ENCODE measurements around the gene NVL.

Gene NVL

GRCh38 chr1:224339442-224340033 lies 9.6 kb upstream of the NVL start:
- POLR2A ChIA-PET = interaction anchor here (1.7 kb wide), 1 partner anchor 9 kb away, joined by 5 read pairs; the partner anchor contains the start of gene NVL
- no peaks in the 10 kb centered on the region for H3K36me3 ChIP-seq (ENCODE audit: control insufficient read depth in 2 of 2, insufficient read depth in 1 of 2, low read length in 2 of 2)
- CTCF ChIA-PET = no interaction called here
- no peak overlapping the region for H3K4me3 ChIP-seq (ENCODE audit: low read depth, low read length)
- TF ChIP-seq ZNF221 (tag by site-specific recombination; IDR thresholded peaks at IDR 0.05; ENCODE audit: borderline replicate concordance) = no peak
- no peak for TF ChIP-seq BCL11B (tag by site-specific recombination; IDR thresholded peaks at IDR 0.05; ENCODE audit: low read depth)
- TF ChIP-seq RBAK (tag by site-specific recombination; IDR thresholded peaks at IDR 0.05) = no peak
- TF ChIP-seq PRDM2 (tag by site-specific recombination; IDR thresholded peaks at IDR 0.05; ENCODE audit: borderline replicate concordance) = no peak
- TF ChIP-seq ZNF335 (tag by site-specific recombination; conservative IDR thresholded peaks at IDR 0.05) = no peak
- no peak for TF ChIP-seq ZNF544 (tag by site-specific recombination; IDR thresholded peaks at IDR 0.05)
- TF ChIP-seq ZNF843 (tag by site-specific recombination; IDR thresholded peaks at IDR 0.05) = no peak
- no peak for TF ChIP-seq ZNF214 (tag by site-specific recombination; IDR thresholded peaks at IDR 0.05; ENCODE audit: borderline replicate concordance)
- no peak for TF ChIP-seq ZNF48 (tag by site-specific recombination; IDR thresholded peaks at IDR 0.05)
- TF ChIP-seq SALL2 (tag by site-specific recombination; IDR thresholded peaks at IDR 0.05; ENCODE audit: borderline replicate concordance) = no peak
- no peak for TF ChIP-seq ZSCAN16 (tag by site-specific recombination; IDR thresholded peaks at IDR 0.05)
- TF ChIP-seq ZNF560 (tag by site-specific recombination; IDR thresholded peaks at IDR 0.05; ENCODE audit: borderline replicate concordance) = no peak
- no peak for TF ChIP-seq ZNF621 (tag by site-specific recombination; IDR thresholded peaks at IDR 0.05)
- TF ChIP-seq ZNF266 (tag by site-specific recombination; IDR thresholded peaks at IDR 0.05; ENCODE audit: low read depth) = no peak
- TF ChIP-seq, protein P1, sequence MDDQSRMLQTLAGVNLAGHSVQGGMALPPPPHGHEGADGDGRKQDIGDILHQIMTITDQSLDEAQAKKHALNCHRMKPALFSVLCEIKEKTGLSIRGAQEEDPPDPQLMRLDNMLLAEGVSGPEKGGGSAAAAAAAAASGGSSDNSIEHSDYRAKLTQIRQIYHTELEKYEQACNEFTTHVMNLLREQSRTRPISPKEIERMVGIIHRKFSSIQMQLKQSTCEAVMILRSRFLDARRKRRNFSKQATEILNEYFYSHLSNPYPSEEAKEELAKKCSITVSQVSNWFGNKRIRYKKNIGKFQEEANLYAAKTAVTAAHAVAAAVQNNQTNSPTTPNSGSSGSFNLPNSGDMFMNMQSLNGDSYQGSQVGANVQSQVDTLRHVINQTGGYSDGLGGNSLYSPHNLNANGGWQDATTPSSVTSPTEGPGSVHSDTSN (CRISPR knock-in tag; IDR thresholded peaks at IDR 0.05) = no peak
- no peak for TF ChIP-seq ZNF16 (tag by site-specific recombination; IDR thresholded peaks at IDR 0.05; ENCODE audit: low read depth)
- no peak overlapping the region for H3K27ac ChIP-seq (ENCODE audit: extremely low read depth, low read depth, low read length)
- H3K9me3 ChIP-seq (ENCODE audit: control insufficient read depth, insufficient read depth, low read depth, low read length) = no peaks in the 10 kb centered on the region
- no peaks in the 10 kb centered on the region for H3K4me1 ChIP-seq (ENCODE audit: control insufficient read depth, insufficient read depth, low read length)

DNA sequence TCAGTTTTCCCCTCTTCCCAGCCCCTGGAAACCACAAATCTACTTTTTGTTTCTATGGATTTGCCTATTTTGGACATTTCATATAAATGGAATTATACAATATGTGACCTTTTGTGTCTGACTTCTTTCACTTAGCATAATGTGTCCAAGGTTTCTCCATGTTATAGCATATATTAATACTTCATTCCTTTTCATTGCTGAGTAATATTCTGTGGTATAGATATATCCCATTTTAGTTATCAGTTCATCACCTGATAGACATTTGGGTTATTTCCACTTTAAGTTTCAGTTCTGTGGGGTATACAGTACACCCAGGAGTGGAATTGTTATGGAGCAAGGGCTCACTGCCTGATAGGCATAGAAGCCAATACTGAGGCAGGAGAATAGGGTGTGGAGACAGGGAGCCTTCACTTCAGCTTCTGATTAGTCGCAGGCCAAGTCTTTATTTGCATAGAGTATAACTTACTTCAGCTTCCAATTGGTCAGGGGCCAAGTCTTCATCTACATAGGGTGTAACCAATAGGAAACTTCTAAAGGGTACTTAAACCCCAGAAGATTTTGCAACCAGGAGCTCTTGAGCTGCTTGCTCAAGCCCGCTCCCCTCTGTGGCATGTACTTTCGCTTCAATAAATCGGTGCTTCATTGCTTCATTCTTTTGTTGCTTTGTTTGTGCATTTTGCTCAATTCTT lies 8.3 kb upstream of the NVL start:
- Histone ChIP-seq H3K9me3 (ENCODE audit: control insufficient read depth, insufficient read depth, low read depth, low read length) (no peaks in the 10 kb centered on the region), H3K4me3 (ENCODE audit: low read depth, low read length) (no peak overlapping the region), H3K4me1 (ENCODE audit: control insufficient read depth, insufficient read depth, low read length) (no peaks in the 10 kb centered on the region), H3K27ac (ENCODE audit: extremely low read depth, low read depth, low read length) (no peak overlapping the region), H3K36me3 (ENCODE audit: control insufficient read depth in 2 of 2, insufficient read depth in 1 of 2, low read length in 2 of 2) (no peaks in the 10 kb centered on the region)
- POLR2A ChIA-PET = interaction anchor here (1.7 kb wide), 1 partner anchor 8 kb away, joined by 5 read pairs; the partner anchor contains the start of gene NVL
- CTCF ChIA-PET = interaction anchor here (0.5 kb wide), 1 partner anchor 82 kb away, joined by 5 read pairs; no protein-coding TSS in a partner anchor
- TF ChIP-seq ZNF645 (tag by site-specific recombination; IDR thresholded peaks at IDR 0.05) (no peak), ZNF140 (tag by site-specific recombination; IDR thresholded peaks at IDR 0.05) (0 out of 2 replicates have a peak, but pooled peaks have one; percentile 45), ZIC2 (tag by site-specific recombination; IDR thresholded peaks at IDR 0.05) (no peak), ZNF10 (tag by site-specific recombination; IDR thresholded peaks at IDR 0.05) (0 out of 2 replicates have a peak, but pooled peaks have one; percentile 29), WT1 (tag by site-specific recombination; IDR thresholded peaks at IDR 0.05) (no peak), ZNF596 (tag by site-specific recombination; IDR thresholded peaks at IDR 0.05) (no peak), ZNF184 (tag by site-specific recombination; IDR thresholded peaks at IDR 0.05) (no peak), ZNF423 (tag by site-specific recombination; IDR thresholded peaks at IDR 0.05) (no peak), ZBTB20 (tag by site-specific recombination; IDR thresholded peaks at IDR 0.05) (no peak), ZNF146 (tag by site-specific recombination; IDR thresholded peaks at IDR 0.05) (peak; percentile 59), OSR2 (tag by site-specific recombination; IDR thresholded peaks at IDR 0.05) (no peak), ZNF292 (tag by site-specific recombination; IDR thresholded peaks at IDR 0.05; ENCODE audit: borderline replicate concordance, low read depth) (no peak)

All from HEK293 (cell line).